MCF 10A (cell line): ENCODE measurements around the gene TLR5. TPM values are rescaled to one million over a fixed set of nuclear protein-coding genes. Genes with fewer than 3 reads are reported as not detected.

ENCODE experiments used
- BruUV-seq: library from RNA; stranded (reverse); fragments of 400-500 nt; replicated peaks from 2 replicates; lab custom pipeline; 2021; lab: Mats Ljungman, UMichigan
- CTCF ChIA-PET: fragments of 300-600 bp; sonication (Branson Sonifier 250); formaldehyde crosslinking; extraction: SDS; loops from one replicate; lab custom pipeline; 2021; ENCODE audit warnings: antibody characterized with exemption, inconsistent platforms; lab: Yijun Ruan, JAX
- POLR2A ChIA-PET: fragments of 300-600, 350-650 bp; sonication (Branson Sonifier 250); formaldehyde crosslinking; extraction: SDS; loops from one replicate; lab custom pipeline; 2020; ENCODE audit warnings: antibody characterized with exemption, inconsistent platforms; lab: Yijun Ruan, JAX
- DNase-seq: peaks from one replicate; pipeline ENCODE4 v3.0.0-alpha.2; 2018; ENCODE audit not compliant: unreplicated experiment
- H3K27ac Mint-ChIP-seq: one replicate; pipeline ENCODE4 v1.8.0; 2022; ENCODE audit warnings: mild to moderate bottlenecking, low read depth, mixed read lengths; ENCODE audit not compliant: unreplicated experiment
- H3K27me3 Mint-ChIP-seq: one replicate; pipeline ENCODE4 v1.8.0; 2022; ENCODE audit warnings: mixed read lengths; ENCODE audit not compliant: insufficient read depth, unreplicated experiment
- H3K36me3 Mint-ChIP-seq: one replicate; pipeline ENCODE4 v1.8.0; 2022; ENCODE audit warnings: mild to moderate bottlenecking, moderate library complexity, mixed read lengths; ENCODE audit not compliant: insufficient read depth, unreplicated experiment
- H3K4me1 Mint-ChIP-seq: one replicate; pipeline ENCODE4 v1.8.0; 2022; ENCODE audit warnings: mixed read lengths; ENCODE audit not compliant: insufficient read depth, unreplicated experiment
- H3K4me3 Mint-ChIP-seq: one replicate; pipeline ENCODE4 v1.8.0; 2022; ENCODE audit warnings: mild to moderate bottlenecking, moderate library complexity, mixed read lengths; ENCODE audit not compliant: unreplicated experiment
- H3K9me3 Mint-ChIP-seq: one replicate; pipeline ENCODE4 v1.8.0; 2022; ENCODE audit warnings: mixed read lengths; ENCODE audit not compliant: unreplicated experiment
- intact Hi-C: fragments of 100-400 bp; cut with micrococcal nuclease; formaldehyde crosslinking; loops from 2 replicates; pipeline ENCODE4 v1.14.1; 2022
- total RNA-seq: library from RNA; stranded (reverse); gene quantifications from 2 replicates; pipeline ENCODE4 v1.2.3, GENCODE V29; 2022
- TF ChIP-seq, protein P1 (sequence below): fragments of 200-600 bp; IDR thresholded peaks from one replicate; pipeline ENCODE4 v1.8.0; 2022; ENCODE audit warnings: antibody characterized with exemption, mild to moderate bottlenecking; ENCODE audit not compliant: unreplicated experiment

TLR5 gene
- total RNA-seq, 1 experiment from 2014 or later = 1.5 TPM

DNA sequence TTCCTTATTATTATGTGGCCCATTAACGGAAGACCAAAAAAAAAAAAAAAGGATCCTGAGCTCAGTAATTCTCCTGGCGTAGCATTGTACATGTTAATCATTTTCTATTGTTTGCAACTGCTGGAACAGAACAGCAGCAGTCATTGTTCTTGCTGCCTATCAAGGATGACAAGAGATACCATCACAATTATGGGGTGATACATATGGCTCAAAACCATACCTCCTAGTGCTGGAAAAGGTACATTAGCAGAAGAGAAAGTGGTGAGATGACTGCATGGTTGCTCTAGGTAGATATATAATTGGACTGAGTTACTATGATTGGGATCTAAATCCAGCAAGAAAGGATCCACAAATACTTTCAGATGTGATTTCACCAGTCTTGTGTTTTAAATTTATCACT is 13.3 kb upstream of the TLR5 start:
- ChIA-PET CTCF (interaction anchor here (1.6 to 3.7 kb wide), 3 partner anchors 14 to 67 kb away, joined by 6 to 11 read pairs (median 8); partner anchors contain the start of gene TLR5), POLR2A (interaction anchor here (0.9 kb wide), 2 partner anchors 9 to 11 kb away, joined by 3 to 5 read pairs; no protein-coding TSS in a partner anchor)
- Mint-ChIP-seq H3K27ac (no peak overlapping the region), H3K4me1 (peaks cover 8% of the 10 kb centered on the region), H3K9me3 (no peaks in the 10 kb centered on the region), H3K36me3 (no peaks in the 10 kb centered on the region), H3K27me3 (no peaks in the 10 kb centered on the region), H3K4me3 (no peak overlapping the region)
- BruUV-seq = no TSS peak
- TF ChIP-seq, protein P1, sequence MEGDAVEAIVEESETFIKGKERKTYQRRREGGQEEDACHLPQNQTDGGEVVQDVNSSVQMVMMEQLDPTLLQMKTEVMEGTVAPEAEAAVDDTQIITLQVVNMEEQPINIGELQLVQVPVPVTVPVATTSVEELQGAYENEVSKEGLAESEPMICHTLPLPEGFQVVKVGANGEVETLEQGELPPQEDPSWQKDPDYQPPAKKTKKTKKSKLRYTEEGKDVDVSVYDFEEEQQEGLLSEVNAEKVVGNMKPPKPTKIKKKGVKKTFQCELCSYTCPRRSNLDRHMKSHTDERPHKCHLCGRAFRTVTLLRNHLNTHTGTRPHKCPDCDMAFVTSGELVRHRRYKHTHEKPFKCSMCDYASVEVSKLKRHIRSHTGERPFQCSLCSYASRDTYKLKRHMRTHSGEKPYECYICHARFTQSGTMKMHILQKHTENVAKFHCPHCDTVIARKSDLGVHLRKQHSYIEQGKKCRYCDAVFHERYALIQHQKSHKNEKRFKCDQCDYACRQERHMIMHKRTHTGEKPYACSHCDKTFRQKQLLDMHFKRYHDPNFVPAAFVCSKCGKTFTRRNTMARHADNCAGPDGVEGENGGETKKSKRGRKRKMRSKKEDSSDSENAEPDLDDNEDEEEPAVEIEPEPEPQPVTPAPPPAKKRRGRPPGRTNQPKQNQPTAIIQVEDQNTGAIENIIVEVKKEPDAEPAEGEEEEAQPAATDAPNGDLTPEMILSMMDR = no peak
- no peak for DNase-seq
- intact Hi-C loops = no loop called here

DNA sequence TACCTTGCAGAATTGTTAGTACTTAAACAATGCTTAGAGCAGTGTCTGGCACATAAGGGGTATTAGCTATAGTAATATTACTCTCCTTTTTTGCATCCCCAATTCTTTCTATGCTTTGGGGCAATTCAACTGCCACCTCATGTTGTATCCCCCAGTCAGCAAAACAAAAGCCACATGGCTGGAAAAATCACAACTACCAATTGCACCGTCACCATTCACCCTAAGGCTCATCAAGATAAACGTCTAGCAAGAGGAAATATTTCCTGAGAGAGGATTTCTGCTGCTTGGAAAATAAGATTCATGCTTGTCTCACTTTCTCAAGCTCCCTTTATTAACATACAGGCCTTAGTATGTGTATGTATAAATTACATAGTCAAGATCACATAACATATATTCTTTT is 12.1 kb upstream of the TLR5 start:
- no peaks in the 10 kb centered on the region for H3K36me3 Mint-ChIP-seq
- intact Hi-C loops = no loop called here
- no peaks in the 10 kb centered on the region for H3K9me3 Mint-ChIP-seq
- TF ChIP-seq, protein P1 = no peak
- H3K27ac Mint-ChIP-seq = no peak overlapping the region
- DNase-seq = no peak
- H3K27me3 Mint-ChIP-seq = no peaks in the 10 kb centered on the region
- ChIA-PET POLR2A (interaction anchor here (1.0 kb wide), 1 partner anchor 51 kb away, joined by 5 read pairs; no protein-coding TSS in a partner anchor), CTCF (interaction anchor here (0.6 to 3.7 kb wide), 9 partner anchors 13 to 458 kb away, joined by 3 to 11 read pairs (median 4); partner anchors contain the start of gene TLR5)
- BruUV-seq = no TSS peak
- peaks cover 8% of the 10 kb centered on the region for H3K4me1 Mint-ChIP-seq
- no peak overlapping the region for H3K4me3 Mint-ChIP-seq

DNA sequence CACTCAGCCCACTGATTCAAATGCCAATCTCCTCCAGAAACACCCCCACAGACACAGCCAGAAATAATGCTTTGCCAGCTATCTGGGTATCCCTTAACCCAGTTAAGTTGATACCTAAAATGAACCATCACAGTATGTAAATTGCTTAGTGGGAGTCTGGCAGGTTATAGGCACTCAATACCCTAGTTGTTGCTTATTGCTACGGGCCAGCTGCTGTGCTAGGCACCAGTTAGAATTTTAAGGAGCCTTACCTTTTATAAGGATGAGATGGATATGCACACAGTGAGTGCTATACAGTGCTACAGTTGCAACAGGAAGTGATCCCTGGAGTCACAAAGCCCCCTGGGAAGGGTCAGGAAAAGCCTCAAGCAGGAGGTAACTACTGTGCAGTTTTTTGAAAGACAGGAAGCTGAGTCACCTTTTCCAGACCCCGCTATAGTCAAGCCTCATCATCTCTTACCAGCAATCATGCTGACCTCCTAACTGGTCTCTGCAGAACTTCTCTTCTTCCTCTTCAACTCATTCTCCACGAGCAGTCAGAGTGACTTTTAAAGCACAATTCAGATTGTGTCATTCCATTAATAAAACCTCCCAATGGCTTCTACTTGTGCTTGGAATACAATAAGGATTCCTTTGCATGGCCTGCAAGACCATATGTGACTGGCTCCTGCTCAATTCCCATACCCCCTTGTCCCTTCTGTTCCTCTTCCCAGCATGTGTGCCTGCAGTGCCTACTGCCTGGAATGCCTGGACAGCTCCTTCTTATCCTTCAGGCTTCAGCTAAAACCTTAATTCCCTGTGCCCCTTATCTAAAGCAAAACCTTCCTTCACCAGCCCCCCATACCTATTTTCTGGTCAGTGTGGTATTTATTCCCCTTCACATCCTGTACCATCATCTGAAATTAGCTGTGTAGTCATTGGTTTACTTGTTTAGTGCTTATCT is 10.4 kb upstream of the TLR5 start:
- POLR2A ChIA-PET = no interaction called here
- Mint-ChIP-seq H3K27me3 (no peaks in the 10 kb centered on the region), H3K4me3 (no peak overlapping the region), H3K27ac (no peak overlapping the region), H3K9me3 (no peaks in the 10 kb centered on the region), H3K4me1 (peaks cover 8% of the 10 kb centered on the region), H3K36me3 (no peaks in the 10 kb centered on the region)
- CTCF ChIA-PET = interaction anchor here (0.6 to 7.2 kb wide), 11 partner anchors 8 to 498 kb away, joined by 3 to 59 read pairs (median 4); partner anchors contain the start of gene TLR5
- DNase-seq = peak; percentile 30
- intact Hi-C loops = no loop called here
- no TSS peak for BruUV-seq
- TF ChIP-seq, protein P1 = no peak

DNA sequence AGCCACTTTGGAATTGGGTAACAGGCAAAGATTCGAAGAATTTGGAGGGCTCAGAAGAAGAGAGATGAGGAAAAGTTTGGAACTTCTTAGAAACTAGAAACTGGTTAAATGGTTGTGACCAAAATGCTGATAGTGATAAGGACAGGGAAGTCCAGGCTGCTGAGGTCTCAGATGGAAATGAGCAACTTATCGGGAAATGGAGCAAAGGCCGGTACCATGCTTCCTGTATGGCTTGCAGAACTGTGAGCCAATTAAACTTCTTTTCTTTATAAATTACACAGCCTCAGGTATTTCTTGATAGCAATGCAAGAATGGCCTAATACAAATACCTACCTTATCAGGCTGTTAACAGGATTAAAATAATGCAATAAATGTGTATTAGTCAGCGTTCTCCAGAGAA is 9.4 kb upstream of the TLR5 start:
- no TSS peak for BruUV-seq
- POLR2A ChIA-PET = interaction anchor here (0.6 kb wide), 1 partner anchor 14 kb away, joined by 3 read pairs; no protein-coding TSS in a partner anchor
- Mint-ChIP-seq H3K27me3 (no peaks in the 10 kb centered on the region), H3K27ac (no peak overlapping the region), H3K9me3 (peaks cover 8% of the 10 kb centered on the region), H3K4me3 (no peak overlapping the region), H3K4me1 (peaks cover 8% of the 10 kb centered on the region), H3K36me3 (no peaks in the 10 kb centered on the region)
- TF ChIP-seq, protein P1 = no peak
- intact Hi-C loops = no loop called here
- CTCF ChIA-PET = interaction anchor here (0.7 to 7.2 kb wide), 5 partner anchors 9 to 404 kb away, joined by 3 to 59 read pairs (median 7); no protein-coding TSS in a partner anchor
- no peak for DNase-seq
